Keratinocyte (primary cell): ENCODE data around the gene ZNF441.

Source experiments
- EZH2 ChIP-seq: IDR thresholded peaks from one replicate; pipeline ENCODE4 v1.6.1; 2012; ENCODE audit warnings: inconsistent platforms, mild to moderate bottlenecking, low read length, moderate library complexity
- TF ChIP-seq, protein P1 (sequence below), 3 experiments: IDR thresholded peaks in 1 of 3; conservative IDR thresholded peaks in 1 of 3; optimal IDR thresholded peaks in 1 of 3; 2 replicates in 2 of 3; 3 replicates in 1 of 3; pipeline versions ENCODE3 to v1.5.1; 2011; ENCODE audit warnings: low read length in 3 of 3, mild to moderate bottlenecking in 3 of 3, moderate library complexity in 2 of 3, control low read depth in 1 of 3, inconsistent platforms in 1 of 3; ENCODE audit not compliant: insufficient read depth in 2 of 3; ENCODE audit errors: extremely low read depth in 1 of 3

DNA sequence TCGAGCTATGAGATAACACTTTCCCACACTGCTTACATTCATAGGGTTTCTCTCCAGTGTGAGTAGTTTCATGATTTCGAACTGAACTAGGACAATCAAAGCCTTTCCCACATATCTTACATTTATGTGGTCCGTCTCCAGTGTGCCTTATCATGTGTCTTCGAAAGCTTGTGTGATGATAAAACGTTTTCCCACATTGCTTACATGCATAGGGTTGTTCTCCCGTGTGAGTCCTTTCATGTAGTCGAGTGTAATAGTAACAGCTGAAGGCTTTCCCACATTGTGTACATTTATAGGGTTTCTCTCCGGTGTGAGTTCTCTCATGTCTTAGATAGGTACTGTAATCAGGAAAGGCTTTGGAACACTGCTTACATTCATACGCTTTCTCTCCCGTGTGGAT lies 44.4 kb upstream of the ZNF441 start:
- TF ChIP-seq EZH2 = no peak
- TF ChIP-seq, protein P1, sequence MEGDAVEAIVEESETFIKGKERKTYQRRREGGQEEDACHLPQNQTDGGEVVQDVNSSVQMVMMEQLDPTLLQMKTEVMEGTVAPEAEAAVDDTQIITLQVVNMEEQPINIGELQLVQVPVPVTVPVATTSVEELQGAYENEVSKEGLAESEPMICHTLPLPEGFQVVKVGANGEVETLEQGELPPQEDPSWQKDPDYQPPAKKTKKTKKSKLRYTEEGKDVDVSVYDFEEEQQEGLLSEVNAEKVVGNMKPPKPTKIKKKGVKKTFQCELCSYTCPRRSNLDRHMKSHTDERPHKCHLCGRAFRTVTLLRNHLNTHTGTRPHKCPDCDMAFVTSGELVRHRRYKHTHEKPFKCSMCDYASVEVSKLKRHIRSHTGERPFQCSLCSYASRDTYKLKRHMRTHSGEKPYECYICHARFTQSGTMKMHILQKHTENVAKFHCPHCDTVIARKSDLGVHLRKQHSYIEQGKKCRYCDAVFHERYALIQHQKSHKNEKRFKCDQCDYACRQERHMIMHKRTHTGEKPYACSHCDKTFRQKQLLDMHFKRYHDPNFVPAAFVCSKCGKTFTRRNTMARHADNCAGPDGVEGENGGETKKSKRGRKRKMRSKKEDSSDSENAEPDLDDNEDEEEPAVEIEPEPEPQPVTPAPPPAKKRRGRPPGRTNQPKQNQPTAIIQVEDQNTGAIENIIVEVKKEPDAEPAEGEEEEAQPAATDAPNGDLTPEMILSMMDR (optimal IDR thresholded peaks at IDR 0.05 in 1 of 3, IDR thresholded peaks at IDR 0.05 in 1 of 3, conservative IDR thresholded peaks at IDR 0.05 in 1 of 3; ENCODE audit: extremely low read depth in 1 of 3, insufficient read depth in 2 of 3, low read length in 3 of 3) = no peak
